GM12892 (cell line): ENCODE data around the gene ARHGEF3.

ENCODE experiments used
- DNase-seq: peaks from one replicate; pipeline ENCODE4 v3.0.0; 2011; ENCODE audit not compliant: insufficient read length
- FAIRE-seq: peaks from 2 replicates; lab custom pipeline; 2011; peaks lifted over from hg19 to GRCh38; lab: Jason Lieb, UNC
- POLR2A ChIP-seq: IDR thresholded peaks from 2 replicates; pipeline ENCODE4 v1.6.1; 2011; ENCODE audit warnings: low read depth, low read length, control low read depth
- POLR2AphosphoS5 ChIP-seq: IDR thresholded peaks from 2 replicates; pipeline ENCODE4 v1.6.1; 2011; ENCODE audit warnings: low read depth, low read length, control low read depth
- TAF1 ChIP-seq: IDR thresholded peaks from 2 replicates; pipeline ENCODE4 v1.6.1; 2011; ENCODE audit warnings: low read depth, mild to moderate bottlenecking, control low read depth, low read length, borderline replicate concordance

The ARHGEF3 gene

GRCh38 chr3:56775838-56776555 lies 25.8 kb downstream of the ARHGEF3 start:
- no peak for TF ChIP-seq POLR2AphosphoS5
- TF ChIP-seq TAF1, result no peak
- no peak for TF ChIP-seq POLR2A
- no peak for DNase-seq
- FAIRE-seq, result peak; percentile 46

GRCh38 chr3:56775445-56775837 lies 26.3 kb downstream of the ARHGEF3 start:
- DNase-seq (no peak), FAIRE-seq (no peak)
- no peak for TF ChIP-seq POLR2A
- no peak for TF ChIP-seq POLR2AphosphoS5
- no peak for TF ChIP-seq TAF1

- no peak for TF ChIP-seq POLR2AphosphoS5
- no peak for TF ChIP-seq POLR2A
- TF ChIP-seq TAF1, result no peak
- FAIRE-seq, result no peak
- DNase-seq, result no peak
Observed at GRCh38 chr3:56773986-56774385, 27.8 kb downstream of the ARHGEF3 start.

- TF ChIP-seq POLR2AphosphoS5, result no peak
- no peak for TF ChIP-seq POLR2A
- TF ChIP-seq TAF1, result no peak
- no peak for FAIRE-seq
Observed at GRCh38 chr3:56772952-56773938, 28.5 kb downstream of the ARHGEF3 start.

GRCh38 chr3:56771376-56771775 lies 30.4 kb downstream of the ARHGEF3 start:
- no peak for FAIRE-seq
- TF ChIP-seq POLR2A (no peak), TAF1 (no peak), POLR2AphosphoS5 (no peak)
- DNase-seq, result no peak

More at GRCh38 chr3:56772952-56773938, 28.5 kb downstream of the ARHGEF3 start:
- no peak for DNase-seq

GRCh38 chr3:56769116-56769707 lies 32.5 kb downstream of the ARHGEF3 start:
- TF ChIP-seq TAF1 (no peak), POLR2AphosphoS5 (no peak), POLR2A (no peak)
- DNase-seq, result no peak
- FAIRE-seq, result no peak

- DNase-seq (no peak), FAIRE-seq (no peak)
- TF ChIP-seq TAF1, result no peak
- no peak for TF ChIP-seq POLR2A
- no peak for TF ChIP-seq POLR2AphosphoS5
Observed at GRCh38 chr3:56764904-56765547, 36.7 kb downstream of the ARHGEF3 start.

- FAIRE-seq (no peak), DNase-seq (no peak)
Observed at GRCh38 chr3:56764184-56764583, 37.6 kb downstream of the ARHGEF3 start.

GRCh38 chr3:56763233-56763632 lies 38.5 kb downstream of the ARHGEF3 start:
- DNase-seq (no peak), FAIRE-seq (no peak)
- TF ChIP-seq POLR2AphosphoS5, result no peak
- no peak for TF ChIP-seq TAF1
- no peak for TF ChIP-seq POLR2A

More at GRCh38 chr3:56764184-56764583, 37.6 kb downstream of the ARHGEF3 start:
- TF ChIP-seq POLR2A (no peak), TAF1 (no peak), POLR2AphosphoS5 (no peak)

GRCh38 chr3:56762718-56763117 lies 39.0 kb downstream of the ARHGEF3 start:
- no peak for FAIRE-seq
- DNase-seq, result no peak
- TF ChIP-seq TAF1, result no peak
- TF ChIP-seq POLR2AphosphoS5, result no peak
- no peak for TF ChIP-seq POLR2A

GRCh38 chr3:56761887-56762651 lies 39.7 kb downstream of the ARHGEF3 start:
- FAIRE-seq (no peak), DNase-seq (no peak)
- no peak for TF ChIP-seq POLR2AphosphoS5
- TF ChIP-seq TAF1, result no peak
- no peak for TF ChIP-seq POLR2A
